K562 (cell line): ENCODE data around the gene TCFL5. TPM values are rescaled to one million over a fixed set of nuclear protein-coding genes. Genes with fewer than 3 reads are reported as not detected.

Experiments
- ATAC-seq: fragments of 200-7000 bp; cut with Tn5 transposase; 3 replicates; pipeline ENCODE4 v1.9.1; 2020; ENCODE audit warnings: moderate library complexity
- Bru-seq: library from RNA; stranded (reverse); fragments of 400-500 nt; gene quantifications from one replicate; lab custom pipeline; 2021; lab: Mats Ljungman, UMichigan
- BruChase-seq, 2 experiments: library from RNA; stranded (reverse); fragments of 400-500 nt; gene quantifications; one replicate each; lab custom pipeline; 2021; lab: Mats Ljungman, UMichigan
- BruUV-seq: library from RNA; stranded (reverse); fragments of 400-500 nt; replicated peaks from 2 replicates; lab custom pipeline; 2021; lab: Mats Ljungman, UMichigan
- CTCF ChIA-PET: fragments of 300-600 bp; formaldehyde crosslinking; extraction: SDS; loops from one replicate; lab custom pipeline; 2021; ENCODE audit warnings: low intra/inter-chr PET ratio; lab: Yijun Ruan, JAX
- POLR2A ChIA-PET: fragments of 300-600, 350-650 bp; sonication (Branson Sonifier 250); formaldehyde crosslinking; extraction: SDS; loops from one replicate; lab custom pipeline; 2021; ENCODE audit warnings: antibody characterized with exemption, inconsistent platforms; lab: Yijun Ruan, JAX
- DNase-seq, 4 experiments: peaks; one replicate each; pipeline versions ENCODE4 v3.0.0 to v3.0.0-alpha.2; 2011 to 2018; ENCODE audit warnings: low spot score in 3 of 4, mixed read lengths in 3 of 4; ENCODE audit errors: extremely low read depth in 1 of 4
- FAIRE-seq: peaks from 2 replicates; lab custom pipeline; 2011; peaks lifted over from hg19 to GRCh38; lab: Jason Lieb, UNC
- H2AFZ ChIP-seq: 2 replicates; pipeline ENCODE4 v1.6.0; 2011; ENCODE audit warnings: low read depth, low read length, control low read depth, inconsistent platforms
- H3K27ac ChIP-seq: fragments of 200-600 bp; 3 replicates; pipeline ENCODE4 v1.8.0; 2011; ENCODE audit warnings: low read depth, mild to moderate bottlenecking, control low read depth, inconsistent platforms, low read length, moderate library complexity, mixed read lengths; ENCODE audit errors: extremely low read depth
- H3K27me3 ChIP-seq, 2 experiments: fragments of 300-600 bp in 1 of 2; 2 replicates in 1 of 2; 3 replicates in 1 of 2; pipeline versions ENCODE4 v1.6.0 to v1.8.0; 2011; ENCODE audit warnings: inconsistent platforms in 2 of 2, low read length in 2 of 2, mild to moderate bottlenecking in 1 of 2, mixed read lengths in 1 of 2, moderate library complexity in 1 of 2; ENCODE audit not compliant: control insufficient read depth in 2 of 2, insufficient read depth in 2 of 2
- H3K36me3 ChIP-seq: fragments of 300-600 bp; 3 replicates; pipeline ENCODE4 v1.8.0; 2011; ENCODE audit warnings: mild to moderate bottlenecking, low read length, inconsistent platforms; ENCODE audit not compliant: control insufficient read depth, insufficient read depth
- H3K4me1 ChIP-seq, 2 experiments: fragments of 200-600 bp in 1 of 2; replicated peaks in 1 of 2; 2 replicates in 1 of 2; 3 replicates in 1 of 2; pipeline versions ENCODE4 v1.5.1 to v1.8.0; 2011; ENCODE audit warnings: inconsistent platforms in 2 of 2, low read length in 2 of 2, mild to moderate bottlenecking in 1 of 2, mixed read lengths in 1 of 2, moderate library complexity in 1 of 2; ENCODE audit not compliant: control insufficient read depth in 2 of 2, insufficient read depth in 2 of 2
- H3K4me2 ChIP-seq: 2 replicates; pipeline ENCODE4 v1.6.1; 2011; ENCODE audit warnings: low read length, control low read depth, inconsistent platforms, mixed read lengths; ENCODE audit not compliant: insufficient read depth
- H3K4me3 ChIP-seq: fragments of 200-600 bp; sonication (generic), shearing (Covaris generic); 2 replicates; pipeline ENCODE4 v1.5.1; 2016; ENCODE audit warnings: control low read depth, inconsistent platforms
- H3K79me2 ChIP-seq: fragments of 200-600 bp; 3 replicates; pipeline ENCODE4 v1.8.0; 2011; ENCODE audit warnings: low read length, inconsistent platforms; ENCODE audit not compliant: control insufficient read depth, insufficient read depth
- H3K9ac ChIP-seq, 2 experiments: 2 replicates each; pipeline versions ENCODE4 v1.6.0 to v1.6.1; 2011; ENCODE audit warnings: low read depth in 2 of 2, low read length in 2 of 2, control low read depth in 1 of 2, inconsistent platforms in 1 of 2, mild to moderate bottlenecking in 1 of 2, mixed read lengths in 1 of 2; ENCODE audit not compliant: insufficient read depth in 1 of 2
- H3K9me1 ChIP-seq: one replicate; pipeline ENCODE4 v1.6.0; 2011; ENCODE audit warnings: inconsistent platforms, mild to moderate bottlenecking, low read length, moderate library complexity; ENCODE audit not compliant: control insufficient read depth, insufficient read depth
- H3K9me3 ChIP-seq: replicated peaks from 2 replicates; pipeline ENCODE4 v1.5.1; 2011; ENCODE audit warnings: low read depth, low read length, inconsistent platforms; ENCODE audit not compliant: control insufficient read depth, insufficient read depth
- H4K20me1 ChIP-seq: replicated peaks from 2 replicates; pipeline ENCODE4 v1.6.1; 2011; ENCODE audit warnings: low read length, inconsistent platforms, mixed read lengths; ENCODE audit not compliant: control insufficient read depth, insufficient read depth
- CSDE1 ChIP-seq, 2 experiments: fragments of 450-650 bp; IDR thresholded peaks; 2 replicates each; pipeline ENCODE4 v1.6.1; 2016; ENCODE audit warnings: mild to moderate bottlenecking in 1 of 2
- MYNN ChIP-seq, 2 experiments: sonication (generic); formaldehyde crosslinking in 1 of 2; IDR thresholded peaks; 2 replicates each; pipeline versions ENCODE4 v1.5.0 to v1.6.1; 2016 to 2020; ENCODE audit warnings: antibody characterized with exemption in 1 of 2, missing genetic modification reagents in 1 of 2
- PHB2 ChIP-seq: fragments of 450-650 bp; IDR thresholded peaks from 2 replicates; pipeline ENCODE4 v1.6.1; 2017; ENCODE audit warnings: low read depth
- WHSC1 ChIP-seq: IDR thresholded peaks from one replicate; pipeline ENCODE4 v1.6.1; 2012; ENCODE audit warnings: low read length, control low read depth, inconsistent platforms
- ZC3H11A ChIP-seq: IDR thresholded peaks from 2 replicates; pipeline ENCODE4 v1.6.1; 2012; ENCODE audit warnings: low read depth, low read length, improper control_type of control experiment
- ZFP36 ChIP-seq: fragments of 150-350 bp; IDR thresholded peaks from 2 replicates; pipeline ENCODE4 v1.6.1; 2018; ENCODE audit warnings: low read length, low read depth; ENCODE audit not compliant: partially characterized antibody
- ZNF431 ChIP-seq: sonication (generic); formaldehyde crosslinking; IDR thresholded peaks from 2 replicates; pipeline ENCODE4 v1.8.0; 2022; ENCODE audit warnings: mild to moderate bottlenecking, missing genetic modification reagents
- ZNF695 ChIP-seq: fragments of 450-650 bp; formaldehyde crosslinking; IDR thresholded peaks from 2 replicates; pipeline ENCODE4 v1.4.0; 2020; ENCODE audit warnings: mild to moderate bottlenecking, moderate library complexity
- ZNF785 ChIP-seq: fragments of 250-450 bp; sonication (Bioruptor Pico); IDR thresholded peaks from 2 replicates; pipeline ENCODE4 v1.4.0; 2020; ENCODE audit warnings: mild to moderate bottlenecking
- WGBS: fragments of 100-300 bp; shearing (Covaris generic); methylation state at CpG from one replicate; pipeline ENCODE4 v1.1.6; 2016; ENCODE audit warnings: low coverage, mixed read lengths; ENCODE audit not compliant: insufficient coverage; ENCODE audit errors: missing lambda C conversion rate; 5-methylcytosine and 5-hydroxymethylcytosine counted together
- in situ Hi-C: fragments of 300-500 bp; cut with MboI; formaldehyde crosslinking; loops from 4 replicates; pipeline ENCODE4 v1.15.0; 2018; ENCODE audit warnings: inconsistent platforms, mixed read lengths
- intact Hi-C: fragments of 100-400 bp; cut with micrococcal nuclease; formaldehyde crosslinking; loops from 2 replicates; pipeline ENCODE4 v1.14.2; 2022
- long read RNA-seq, 3 experiments: library from polyadenylated mRNA in 2 of 3; library from RNA in 1 of 3; unstranded in 2 of 3; stranded (forward) in 1 of 3; transcript quantifications; one replicate each; pipeline ENCODE4 v2.0.0, GENCODE V29; 2019 to 2022
- polyA minus RNA-seq, 3 experiments: library from RNA; depleted of rRNA, polyadenylated mRNA; stranded (reverse); fragments of >200 nt; gene quantifications; 2 replicates each; pipeline ENCODE4 v1.2.3, GENCODE V29; 2011
- polyA plus RNA-seq, 8 experiments: library from polyadenylated mRNA; depleted of rRNA in 4 of 8; stranded (reverse) in 5 of 8; unstranded in 3 of 8; fragments of >200 nt; fragmentation: Nextera tagmentation in 2 of 8; fragmentation: Illumina TruSeq in 1 of 8; extraction: Ambion mirVana in 2 of 8; extraction: Trizol in 1 of 8; gene quantifications; 2 replicates each; pipeline versions ENCODE4 v1.2.1 to v1.2.3, GENCODE V29; 2011 to 2014; ENCODE audit warnings: inconsistent platforms in 1 of 8, missing spikeins in 1 of 8
- total RNA-seq, 7 experiments: library from RNA; depleted of rRNA in 6 of 7; stranded (reverse); fragments of >200 nt in 6 of 7; fragmentation: Illumina TruSeq in 2 of 7; extraction: Trizol in 2 of 7; gene quantifications; 2 replicates each; pipeline versions ENCODE4 v1.2.1 to v1.2.3, GENCODE V29; 2011 to 2021; ENCODE audit warnings: low replicate concordance in 1 of 7
- TF ChIP-seq, protein P1 (sequence below), 3 experiments: IDR thresholded peaks in 2 of 3; conservative IDR thresholded peaks in 1 of 3; 2 replicates each; pipeline ENCODE4 v1.5.1; 2011 to 2012; ENCODE audit warnings: low read length in 3 of 3, mild to moderate bottlenecking in 3 of 3, control low read depth in 2 of 3, improper control_type of control experiment in 1 of 3, inconsistent platforms in 1 of 3, low read depth in 1 of 3, mixed read lengths in 1 of 3, moderate library complexity in 1 of 3; ENCODE audit not compliant: insufficient read depth in 2 of 3

Gene TCFL5
- 13.1 and 14.9 TPM in 2 replicates for total RNA-seq (2011; cell fraction: chromatin; rRNA removed; ENCODE audit: low replicate concordance)
- 7.5 and 9.5 TPM in 2 replicates for total RNA-seq (2011; cell fraction: nucleolus; rRNA removed)
- 8.6 and 8.8 TPM in 2 replicates for total RNA-seq (2011; cell fraction: nucleoplasm; rRNA removed)
- total RNA-seq (2014; rRNA removed) = 11.1 and 11.2 TPM in 2 replicates
- 7.4 and 7.9 TPM in 2 replicates for total RNA-seq (2014; rRNA removed; fragmentation: Illumina TruSeq; extraction: Trizol)
- total RNA-seq (2015; rRNA removed; fragmentation: Illumina TruSeq; extraction: Trizol) = 9.2 and 10.2 TPM in 2 replicates
- total RNA-seq (2021) = 11.1 and 12.6 TPM in 2 replicates
- polyA plus RNA-seq (2011; rRNA removed) = 8.5 and 12.2 TPM in 2 replicates
- polyA plus RNA-seq (2011; cell fraction: cytosol; rRNA removed) = 4.3 and 4.4 TPM in 2 replicates
- polyA plus RNA-seq (2011; cell fraction: nucleus; rRNA removed) = 8.0 and 8.3 TPM in 2 replicates
- polyA plus RNA-seq (2012) = 6.7 and 8.1 TPM in 2 replicates
- 5.9 and 7.9 TPM in 2 replicates for polyA plus RNA-seq (2014; fragmentation: Illumina TruSeq; extraction: Trizol)
- polyA plus RNA-seq (2014; fragmentation: Nextera tagmentation; extraction: Ambion mirVana) = 1 to 10 TPM in 1 of 2 experiments, under 1 TPM in 1; 1.00 to 1.1 TPM
- polyA plus RNA-seq (2014; rRNA removed) = 9.1 and 10.5 TPM in 2 replicates
- 6.6 and 6.8 TPM in 2 replicates for polyA minus RNA-seq (2011; rRNA and poly(A)+ RNA removed)
- 3.8 and 6.5 TPM in 2 replicates for polyA minus RNA-seq (2011; cell fraction: cytosol; rRNA and poly(A)+ RNA removed)
- 1.9 and 3.9 TPM in 2 replicates for polyA minus RNA-seq (2011; cell fraction: nucleus; rRNA and poly(A)+ RNA removed)
- Bru-seq, nascent RNA = percentile 76 among the genes with signal in this experiment
- percentile 79 among the genes with signal in this experiment for BruChase-seq, experiment 1, labeled RNA remaining after a 2-hour chase
- BruChase-seq, experiment 2, labeled RNA remaining after a 6-hour chase = percentile 81 among the genes with signal in this experiment
- long read RNA-seq, experiment 1, partial matches to known transcripts = 3 of 70 reads
- long read RNA-seq, experiment 1, other reads (novel, unspliced or antisense) = 60 of 70 reads
- long read RNA-seq, experiment 2, partial matches to known transcripts = 4 of 15 reads
- long read RNA-seq, experiment 2, other reads (novel, unspliced or antisense) = 11 of 15 reads
- long read RNA-seq, experiment 3, partial matches to known transcripts = 0 of 1 reads
- long read RNA-seq, experiment 3, other reads (novel, unspliced or antisense) = 1 of 1 reads

DNA sequence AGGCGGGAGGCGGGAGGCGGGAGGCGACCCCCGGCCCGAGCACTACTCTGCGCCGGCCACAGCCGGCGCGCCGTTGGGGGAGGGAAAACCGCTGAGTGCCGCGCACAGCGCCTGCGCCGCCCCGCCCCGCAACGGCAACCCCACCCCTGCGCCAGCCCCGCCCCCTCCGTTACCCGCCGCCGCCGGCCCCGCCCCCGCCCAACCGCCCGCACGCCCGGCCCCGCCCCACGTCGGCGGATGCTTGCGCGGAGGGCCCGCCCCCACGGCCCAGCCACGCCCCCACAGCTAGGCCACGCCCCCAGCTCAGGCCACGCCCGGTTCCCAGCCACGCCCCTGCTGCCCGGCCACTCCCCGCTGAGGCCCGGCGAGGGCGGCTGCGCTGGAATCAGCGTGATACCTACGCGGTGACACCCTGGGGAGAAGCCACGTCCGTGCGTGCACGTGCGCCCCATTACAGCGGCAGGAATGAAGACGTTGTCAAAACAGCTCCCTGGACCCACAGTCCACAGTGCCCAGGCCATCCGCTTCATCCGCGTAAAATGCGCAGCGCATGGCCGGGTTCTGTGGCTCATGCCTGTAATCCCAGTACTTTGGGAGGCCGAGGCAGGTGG is at the start of gene TCFL5:
Gene TCFL5, minus strand, starts transcription at position 97 of the 611 bp plus-strand sequence. CDS start 152 bp downstream, outside the sequence.
- Histone ChIP-seq H3K4me1 (peaks cover 13 to 32% of the 10 kb centered on the region in 2 experiments; a peak in 4 of 5 replicates), H3K4me3 (peak within 1 kb of the TSS; percentile 49), H3K9me3 (no peaks in the 10 kb centered on the region), H3K27me3 (no peaks in the 10 kb centered on the region), H3K4me2 (peak within 1 kb of the TSS; percentile 82), H4K20me1 (0 out of 2 replicates have a peak, but pooled peaks cover 7% of the 10 kb centered on the region), H3K9ac (peak within 1 kb of the TSS; percentile 52 to 95; a peak in 3 of 4 replicates), H3K36me3 (peaks cover 22% of the 10 kb centered on the region), H2AFZ (peak within 1 kb of the TSS; percentile 92), H3K27ac (peak within 1 kb of the TSS; percentile 89), H3K9me1 (no peaks in the 10 kb centered on the region), H3K79me2 (peaks cover 23% of the 10 kb centered on the region)
- WGBS = 2% methylated on average over 18 of the region's 70 CpGs
- ATAC-seq (peak; percentile 96), FAIRE-seq (peak; percentile 84), DNase-seq (peak; percentile 92 to 94 (median 93))
- intact Hi-C loops (loop anchor here (1.0 kb wide), 1 partner anchor 11 kb away; no protein-coding TSS in a partner anchor), in situ Hi-C loops (no loop called here)
- BruUV-seq = no TSS peak
- CTCF ChIA-PET = no interaction called here
- POLR2A ChIA-PET = interaction anchor here (0.6 to 2.1 kb wide), 7 partner anchors 9 to 89 kb away, joined by 3 to 13 read pairs (median 4); no protein-coding TSS in a partner anchor
- TF ChIP-seq ZNF785 (CRISPR knock-in tag) (no peak), PHB2 (no peak), ZNF695 (CRISPR knock-in tag) (no peak), ZNF431 (CRISPR knock-in tag) (no peak), WHSC1 (no peak), ZC3H11A (0 out of 2 replicates have a peak, but pooled peaks have one; percentile 7), CSDE1 (IDR thresholded peaks at IDR 0.05) (no peak), MYNN (IDR thresholded peaks at IDR 0.05) (no peak), MYNN (CRISPR knock-in tag; IDR thresholded peaks at IDR 0.05) (no peak), ZFP36 (no peak)
- TF ChIP-seq, protein P1, sequence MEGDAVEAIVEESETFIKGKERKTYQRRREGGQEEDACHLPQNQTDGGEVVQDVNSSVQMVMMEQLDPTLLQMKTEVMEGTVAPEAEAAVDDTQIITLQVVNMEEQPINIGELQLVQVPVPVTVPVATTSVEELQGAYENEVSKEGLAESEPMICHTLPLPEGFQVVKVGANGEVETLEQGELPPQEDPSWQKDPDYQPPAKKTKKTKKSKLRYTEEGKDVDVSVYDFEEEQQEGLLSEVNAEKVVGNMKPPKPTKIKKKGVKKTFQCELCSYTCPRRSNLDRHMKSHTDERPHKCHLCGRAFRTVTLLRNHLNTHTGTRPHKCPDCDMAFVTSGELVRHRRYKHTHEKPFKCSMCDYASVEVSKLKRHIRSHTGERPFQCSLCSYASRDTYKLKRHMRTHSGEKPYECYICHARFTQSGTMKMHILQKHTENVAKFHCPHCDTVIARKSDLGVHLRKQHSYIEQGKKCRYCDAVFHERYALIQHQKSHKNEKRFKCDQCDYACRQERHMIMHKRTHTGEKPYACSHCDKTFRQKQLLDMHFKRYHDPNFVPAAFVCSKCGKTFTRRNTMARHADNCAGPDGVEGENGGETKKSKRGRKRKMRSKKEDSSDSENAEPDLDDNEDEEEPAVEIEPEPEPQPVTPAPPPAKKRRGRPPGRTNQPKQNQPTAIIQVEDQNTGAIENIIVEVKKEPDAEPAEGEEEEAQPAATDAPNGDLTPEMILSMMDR (IDR thresholded peaks at IDR 0.05 in 2 of 3, conservative IDR thresholded peaks at IDR 0.05 in 1 of 3; ENCODE audit: insufficient read depth in 2 of 3, low read depth in 1 of 3, low read length in 3 of 3) = 0 out of 6 replicates have a peak, but pooled peaks of 1 of the 3 experiments have one; percentile 0
